ENCODE results near the gene SARM1. TPM values are rescaled to one million over a fixed set of nuclear protein-coding genes. Genes with fewer than 3 reads are reported as not detected.
A peak's percentile ranks its signal among the peaks of the same experiment; 100 is the strongest.

Gene SARM1
- total RNA-seq, 6 experiments from 2014 or later: 15.1 to 18.9 (median 16.8) TPM

GRCh38 chr17:28327031-28327607 lies 44.4 kb upstream of the SARM1 start:
- no peaks in the 10 kb centered on the region; the same call in 1 of the 2 replicates for H3K27me3 Mint-ChIP-seq (ENCODE audit: insufficient read depth)
- TF ChIP-seq CTCF (IDR thresholded peaks at IDR 0.05): no peak
- no peak overlapping the region; the same call in 1 of the 2 replicates for H3K27ac Mint-ChIP-seq
- H3K9me3 Mint-ChIP-seq: no peaks in the 10 kb centered on the region
- peaks cover 21% of the 10 kb centered on the region for H3K4me1 Mint-ChIP-seq (ENCODE audit: low read depth)
- no peak for DNase-seq
- H3K36me3 Mint-ChIP-seq (ENCODE audit: low read depth): peaks cover 23% of the 10 kb centered on the region; the same call in 1 of the 2 replicates
- H3K4me3 Mint-ChIP-seq: no peak overlapping the region

GRCh38 chr17:28327709-28328108 lies 43.8 kb upstream of the SARM1 start:
- Mint-ChIP-seq H3K27me3 (ENCODE audit: insufficient read depth) (no peaks in the 10 kb centered on the region; the same call in 1 of the 2 replicates), H3K9me3 (no peaks in the 10 kb centered on the region), H3K27ac (peak overlapping the region; percentile 7; the same call in 1 of the 2 replicates), H3K4me1 (ENCODE audit: low read depth) (peaks cover 25% of the 10 kb centered on the region), H3K4me3 (no peak overlapping the region), H3K36me3 (ENCODE audit: low read depth) (peaks cover 23% of the 10 kb centered on the region; the same call in 1 of the 2 replicates)
- DNase-seq: no peak
- peak; percentile 40; the same call in 1 of the 2 replicates for TF ChIP-seq CTCF (IDR thresholded peaks at IDR 0.05)

- peaks cover 23% of the 10 kb centered on the region; the same call in 1 of the 2 replicates for H3K36me3 Mint-ChIP-seq (ENCODE audit: low read depth)
- no peak overlapping the region for H3K4me3 Mint-ChIP-seq
- H3K27me3 Mint-ChIP-seq (ENCODE audit: insufficient read depth): no peaks in the 10 kb centered on the region; the same call in 1 of the 2 replicates
- peaks cover 31% of the 10 kb centered on the region for H3K4me1 Mint-ChIP-seq (ENCODE audit: low read depth)
- H3K27ac Mint-ChIP-seq: peak overlapping the region; percentile 21; the same call in 1 of the 2 replicates
- no peak for DNase-seq
- no peaks in the 10 kb centered on the region for H3K9me3 Mint-ChIP-seq
- no peak for TF ChIP-seq CTCF (IDR thresholded peaks at IDR 0.05)
Observed at GRCh38 chr17:28328325-28328724, 43.2 kb upstream of the SARM1 start.

DNA sequence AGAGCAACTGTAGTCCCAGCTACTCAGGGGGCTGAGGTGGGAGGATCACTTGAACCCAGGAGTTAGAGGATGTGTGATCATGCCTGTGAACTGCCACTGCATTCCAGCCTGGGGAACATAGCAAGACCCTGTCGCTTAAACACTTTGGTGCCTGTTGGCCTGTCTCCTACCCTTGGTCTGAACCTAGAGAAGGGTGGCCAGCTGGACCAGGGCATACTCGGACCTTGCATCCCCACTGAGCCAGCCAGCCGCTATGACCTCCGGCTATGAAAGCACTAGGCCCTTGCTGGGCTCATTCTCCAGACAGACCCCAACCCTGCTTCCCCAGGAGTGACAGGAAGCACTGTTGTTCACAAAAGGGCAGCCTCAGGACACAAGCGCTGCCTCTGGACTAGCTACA lies 40.8 kb upstream of the SARM1 start:
- H3K9me3 Mint-ChIP-seq: no peaks in the 10 kb centered on the region
- TF ChIP-seq CTCF (IDR thresholded peaks at IDR 0.05): no peak
- no peaks in the 10 kb centered on the region; the same call in 1 of the 2 replicates for H3K27me3 Mint-ChIP-seq (ENCODE audit: insufficient read depth)
- peaks cover 23% of the 10 kb centered on the region; the same call in 1 of the 2 replicates for H3K36me3 Mint-ChIP-seq (ENCODE audit: low read depth)
- H3K4me3 Mint-ChIP-seq: no peak overlapping the region
- DNase-seq: no peak
- H3K27ac Mint-ChIP-seq: no peak overlapping the region
- peaks cover 47% of the 10 kb centered on the region for H3K4me1 Mint-ChIP-seq (ENCODE audit: low read depth)

DNA sequence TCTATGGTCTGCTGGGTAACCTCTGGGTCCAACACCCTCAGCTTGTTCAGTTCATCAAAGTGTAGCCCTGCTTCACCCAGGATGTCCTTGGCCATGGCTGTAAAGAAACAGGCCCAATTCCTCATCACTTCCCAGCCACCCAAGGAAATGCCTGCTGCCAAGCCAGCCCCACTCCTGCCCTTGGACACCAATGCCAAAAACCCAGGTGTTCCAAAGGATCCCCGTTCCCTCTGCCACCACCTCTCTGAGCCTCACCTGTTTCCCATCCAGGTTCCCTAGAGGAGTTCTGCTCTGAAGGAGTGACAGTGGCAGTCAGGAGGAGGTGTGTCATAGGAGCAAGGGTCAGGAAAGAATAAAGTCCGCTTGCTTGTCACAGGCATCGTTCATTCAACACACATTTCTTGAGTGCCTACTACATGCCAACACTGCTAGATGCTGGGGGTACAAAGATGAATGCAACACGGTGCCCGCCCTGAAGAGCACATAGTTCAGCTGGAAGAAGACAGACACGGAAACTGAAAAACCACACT lies 39.5 kb upstream of the SARM1 start:
- Mint-ChIP-seq H3K4me1 (ENCODE audit: low read depth) (peaks cover 53% of the 10 kb centered on the region), H3K27ac (no peak overlapping the region), H3K9me3 (no peaks in the 10 kb centered on the region), H3K4me3 (no peak overlapping the region), H3K36me3 (ENCODE audit: low read depth) (peaks cover 19% of the 10 kb centered on the region), H3K27me3 (ENCODE audit: insufficient read depth) (no peaks in the 10 kb centered on the region; the same call in 1 of the 2 replicates)
- TF ChIP-seq CTCF (IDR thresholded peaks at IDR 0.05): no peak
- DNase-seq: no peak

Data from HFFc6 (cell line).